IPS DF 19.7 (cell line): Measurements from ENCODE around the gene PRR5L.

ENCODE experiments used
- DNase-seq: peaks from one replicate; pipeline ENCODE4 v3.0.0-alpha.2; 2013; ENCODE audit warnings: low read depth, low spot score

PRR5L gene, protein sequence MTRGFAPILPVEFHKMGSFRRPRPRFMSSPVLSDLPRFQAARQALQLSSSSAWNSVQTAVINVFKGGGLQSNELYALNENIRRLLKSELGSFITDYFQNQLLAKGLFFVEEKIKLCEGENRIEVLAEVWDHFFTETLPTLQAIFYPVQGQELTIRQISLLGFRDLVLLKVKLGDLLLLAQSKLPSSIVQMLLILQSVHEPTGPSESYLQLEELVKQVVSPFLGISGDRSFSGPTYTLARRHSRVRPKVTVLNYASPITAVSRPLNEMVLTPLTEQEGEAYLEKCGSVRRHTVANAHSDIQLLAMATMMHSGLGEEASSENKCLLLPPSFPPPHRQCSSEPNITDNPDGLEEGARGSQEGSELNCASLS

DNA sequence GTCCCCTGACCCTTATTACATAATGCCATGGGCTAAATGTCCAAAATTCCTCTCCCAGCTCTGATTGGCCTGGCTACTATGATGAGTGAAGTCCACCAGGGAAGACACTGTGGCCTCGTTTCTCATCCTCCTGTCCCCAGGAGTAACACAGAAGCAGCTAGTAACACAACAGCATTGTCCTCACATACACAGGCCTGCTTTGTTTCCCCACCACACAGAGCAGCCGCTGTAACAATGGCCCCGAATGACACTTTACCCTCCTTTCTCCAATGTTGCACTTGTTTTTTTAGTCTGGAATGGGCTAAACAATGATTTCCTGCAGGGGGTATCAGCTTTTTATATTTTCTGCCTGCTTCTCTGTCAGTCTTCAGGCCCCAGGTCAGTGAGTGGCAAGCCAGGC is at the start of gene PRR5L:
PRR5L (plus strand) TSS at position 363 of the 400 bp plus-strand sequence. CDS start 104,834 bp downstream, outside the sequence.
- DNase-seq: no peak

GRCh38 chr11:36247493-36247892 is 48.6 kb upstream of the PRR5L start:
- DNase-seq: no peak

DNA sequence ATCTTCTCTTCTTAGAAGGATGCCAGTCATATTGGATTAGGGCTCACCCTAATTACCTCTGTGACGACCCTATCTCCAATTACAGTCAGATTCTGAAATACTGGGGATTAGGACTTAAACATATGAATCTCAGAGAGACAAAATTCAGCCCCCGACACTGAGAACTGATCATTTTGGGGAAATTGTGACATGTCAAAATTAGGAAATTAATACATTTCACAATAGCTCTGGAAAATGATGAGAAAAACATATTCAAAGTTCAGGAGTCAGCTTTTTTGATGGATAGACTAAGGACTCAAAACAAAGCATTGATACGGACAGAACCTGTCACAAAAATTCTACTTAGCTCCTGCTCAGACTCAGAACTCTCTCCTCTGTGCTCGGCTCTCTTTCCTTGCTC is 47.7 kb upstream of the PRR5L start:
- no peak for DNase-seq

DNA sequence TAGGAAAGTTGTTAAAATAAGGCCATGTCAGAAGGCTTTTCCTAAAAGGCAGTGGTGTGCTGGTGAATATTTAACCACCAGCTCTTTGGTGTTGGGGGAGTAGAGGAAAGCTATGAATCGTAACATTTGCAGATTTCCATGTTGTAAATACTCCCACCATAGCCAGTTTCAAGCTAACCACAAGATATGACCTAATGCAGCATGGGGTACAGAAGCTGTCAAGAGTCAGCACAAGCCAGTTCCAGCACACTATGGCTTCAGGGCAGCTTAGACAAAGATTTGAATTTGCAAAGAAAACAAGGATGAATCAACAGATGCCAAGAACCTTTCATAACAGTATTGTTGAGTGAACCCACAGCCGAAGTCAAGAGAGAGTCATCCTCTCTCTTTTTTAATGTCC is 46.8 kb upstream of the PRR5L start:
- no peak for DNase-seq

GRCh38 chr11:36251823-36252222 is 44.3 kb upstream of the PRR5L start:
- no peak for DNase-seq

DNA sequence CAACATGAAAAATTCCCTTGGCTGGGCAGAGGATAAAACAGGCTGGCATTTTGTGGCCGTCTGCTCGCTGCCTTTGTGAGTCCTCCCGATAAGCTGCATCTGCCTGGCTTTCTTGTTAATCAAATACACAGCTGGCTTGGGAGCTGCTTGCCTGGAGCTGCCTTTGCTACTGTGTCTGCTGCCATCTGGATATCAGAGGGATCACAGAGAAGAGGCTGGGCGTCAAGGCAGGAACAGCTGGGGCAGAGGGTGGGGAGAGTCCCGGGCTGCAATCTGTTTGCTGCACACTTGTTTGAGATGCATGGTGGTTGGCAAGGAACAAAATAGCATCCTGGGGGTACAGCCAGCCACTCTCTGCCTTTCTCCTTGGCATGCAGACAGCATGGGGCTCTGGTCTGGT is 42.9 kb upstream of the PRR5L start:
- no peak for DNase-seq

DNA sequence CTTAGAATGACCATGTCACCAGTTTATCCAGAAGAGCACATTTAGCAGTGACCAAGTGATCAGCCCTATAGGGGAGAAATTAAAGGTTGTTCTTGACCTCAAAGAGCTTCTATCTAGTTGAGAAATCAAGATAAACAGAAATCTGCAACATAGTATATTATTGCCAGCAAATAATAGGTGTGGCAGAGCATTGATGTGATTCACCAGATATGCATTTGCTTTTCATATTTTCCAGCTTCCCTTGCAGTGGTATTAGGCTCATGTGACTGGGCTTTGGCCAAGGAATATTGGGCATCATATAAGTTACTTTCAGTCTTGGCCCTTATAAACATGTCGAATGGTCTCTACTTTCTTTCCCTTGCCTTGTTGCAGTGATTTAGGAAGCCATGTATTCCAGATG is 41.4 kb upstream of the PRR5L start:
- DNase-seq: no peak

DNA sequence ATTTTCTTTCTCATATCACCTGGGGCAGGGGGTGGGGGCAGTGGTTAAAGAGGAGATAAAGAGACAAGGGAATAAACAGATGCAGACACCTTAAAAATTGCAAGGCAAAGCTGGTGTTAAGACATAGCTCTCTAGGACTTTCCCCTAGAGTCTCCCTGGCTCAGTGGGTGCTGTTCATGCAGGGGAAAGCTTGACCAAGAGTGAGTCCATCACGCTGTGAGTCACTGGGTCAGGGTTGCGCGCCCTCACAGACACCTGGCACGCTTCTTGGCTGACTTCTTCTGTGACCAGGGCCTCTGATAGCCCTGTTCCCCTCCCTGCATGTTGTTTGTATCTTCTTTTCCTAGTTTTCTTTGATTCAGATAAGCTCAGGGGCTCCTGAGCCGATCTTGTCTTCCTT is 38.7 kb upstream of the PRR5L start:
- no peak for DNase-seq

- DNase-seq: no peak
These were observed 37.2 kb upstream of the PRR5L start for GRCh38 chr11:36258730-36259360.

- no peak for DNase-seq
These were observed 35.0 kb upstream of the PRR5L start for GRCh38 chr11:36261094-36261493.

DNA sequence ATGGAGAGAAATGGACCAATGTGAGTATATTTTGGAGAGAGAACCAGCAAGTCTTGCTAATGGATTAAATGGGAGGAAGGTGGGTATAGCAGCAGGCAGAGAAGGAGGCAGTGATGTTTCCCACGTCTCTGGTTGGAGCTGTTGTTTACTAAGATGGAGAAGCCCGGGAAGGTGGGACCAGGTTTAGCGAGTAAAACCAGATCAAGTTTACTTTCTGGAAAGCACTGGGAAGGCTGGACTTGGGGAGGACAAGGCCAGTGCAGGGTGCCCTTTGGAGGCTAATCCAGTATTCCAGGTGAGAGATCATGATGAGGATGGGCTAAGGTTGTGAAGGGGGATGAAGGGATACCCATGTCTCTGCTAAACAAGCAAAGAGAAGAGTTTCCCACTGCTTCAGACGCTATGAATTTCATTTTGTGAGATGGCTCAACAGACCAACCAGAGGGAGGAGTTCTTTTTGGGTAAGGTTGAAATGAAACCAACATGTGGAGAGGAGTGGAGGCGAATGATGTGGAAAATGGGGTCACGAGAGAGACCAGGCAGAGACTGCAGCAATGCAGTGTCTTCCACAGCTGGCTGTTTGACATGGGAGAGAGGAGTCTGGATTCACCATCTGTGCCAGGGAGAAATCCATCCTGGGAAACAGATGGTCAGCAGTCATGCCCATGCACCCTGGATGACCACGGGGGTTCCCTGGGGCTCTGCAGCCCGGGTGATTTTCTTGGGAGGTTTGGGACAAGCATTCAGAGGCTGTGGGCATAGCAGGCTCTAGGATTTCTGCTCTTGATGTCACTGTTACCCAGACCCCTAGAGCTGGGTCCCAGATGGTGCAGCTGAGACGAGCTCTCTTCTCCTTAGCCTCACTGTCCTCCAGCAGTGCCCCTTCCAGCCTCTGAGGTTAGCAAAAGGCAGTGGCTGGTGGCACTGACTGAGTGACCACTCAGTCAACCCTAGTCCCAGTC is 31.8 kb upstream of the PRR5L start:
- DNase-seq: no peak

DNA sequence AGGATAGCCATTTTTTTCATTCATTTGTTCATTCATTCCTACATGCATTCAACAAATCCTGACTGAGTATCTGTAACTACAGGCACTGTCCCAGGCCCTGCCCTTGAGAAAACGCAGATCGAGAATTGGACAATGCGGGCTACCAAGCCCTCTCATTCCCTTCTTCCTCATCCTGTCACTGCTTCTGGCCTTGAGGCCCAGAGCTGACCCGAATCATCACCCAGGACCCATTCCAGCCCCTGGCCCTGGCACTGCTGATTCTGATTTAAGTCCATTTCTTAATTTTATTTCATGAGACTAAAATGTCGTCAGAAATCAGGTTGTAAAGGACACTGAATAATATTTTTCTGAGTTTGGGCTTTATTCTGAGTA is 31.1 kb upstream of the PRR5L start:
- DNase-seq: no peak

DNA sequence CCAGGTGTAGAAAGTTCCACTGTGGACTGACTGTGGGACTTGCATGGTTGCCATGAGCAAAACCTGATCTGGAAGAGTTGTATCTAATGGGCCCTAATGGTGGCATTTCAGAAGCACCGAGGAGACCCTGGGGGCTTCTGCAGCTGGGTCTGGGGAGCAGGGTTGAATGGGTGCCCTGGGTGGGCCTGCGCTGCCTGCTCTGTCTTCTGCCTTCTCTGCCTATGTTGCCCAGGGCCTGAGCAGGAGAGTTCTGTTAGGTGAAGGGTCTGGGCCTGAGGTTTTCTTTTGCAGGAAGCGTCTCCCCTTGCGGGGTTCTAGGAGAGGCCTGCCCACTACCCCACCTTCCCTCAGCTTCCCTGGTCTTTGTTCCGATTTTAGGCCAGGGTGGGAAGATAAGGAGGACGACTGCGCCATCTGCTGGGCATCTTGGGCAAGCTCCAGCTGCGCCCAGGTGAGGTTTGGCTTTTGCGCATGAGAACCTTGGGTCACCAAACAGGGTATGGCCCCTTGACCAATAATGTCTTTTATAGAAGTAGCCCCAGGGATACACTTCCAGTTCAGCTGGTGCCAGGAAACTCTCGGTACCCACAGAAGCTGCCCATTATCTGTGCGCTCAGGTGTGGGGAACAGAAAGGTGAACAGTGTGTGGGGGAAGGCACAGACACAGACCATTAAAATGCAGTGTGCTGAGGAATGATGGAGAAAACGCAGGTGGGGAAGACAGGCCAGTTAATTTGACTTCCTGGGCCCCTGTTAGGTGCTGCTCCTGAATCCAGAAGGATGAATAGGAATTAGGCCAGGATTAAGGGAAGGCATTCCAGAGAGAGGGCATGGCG is 30.1 kb upstream of the PRR5L start:
- no peak for DNase-seq

DNA sequence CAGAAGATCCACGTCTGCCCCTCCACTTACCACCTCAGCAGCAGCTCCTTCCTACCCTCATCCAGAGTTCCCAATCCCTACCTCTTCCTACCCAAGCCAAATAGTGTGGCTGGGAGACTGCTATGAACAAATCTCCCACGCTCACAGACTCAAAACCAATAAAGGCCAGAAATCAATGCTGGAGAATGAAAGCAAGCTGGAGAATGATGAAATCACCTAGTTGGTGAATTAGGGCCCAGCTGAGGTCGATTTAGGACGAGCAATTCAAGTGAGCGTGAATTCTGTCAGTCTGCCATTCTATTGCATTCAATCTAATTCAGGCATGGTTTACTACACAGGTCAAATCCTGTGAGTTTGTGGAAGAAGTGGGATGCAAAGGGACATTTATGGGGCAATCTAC is 29.3 kb upstream of the PRR5L start:
- no peak for DNase-seq

- no peak for DNase-seq
These were observed 27.6 kb upstream of the PRR5L start for GRCh38 chr11:36268337-36268985.

DNA sequence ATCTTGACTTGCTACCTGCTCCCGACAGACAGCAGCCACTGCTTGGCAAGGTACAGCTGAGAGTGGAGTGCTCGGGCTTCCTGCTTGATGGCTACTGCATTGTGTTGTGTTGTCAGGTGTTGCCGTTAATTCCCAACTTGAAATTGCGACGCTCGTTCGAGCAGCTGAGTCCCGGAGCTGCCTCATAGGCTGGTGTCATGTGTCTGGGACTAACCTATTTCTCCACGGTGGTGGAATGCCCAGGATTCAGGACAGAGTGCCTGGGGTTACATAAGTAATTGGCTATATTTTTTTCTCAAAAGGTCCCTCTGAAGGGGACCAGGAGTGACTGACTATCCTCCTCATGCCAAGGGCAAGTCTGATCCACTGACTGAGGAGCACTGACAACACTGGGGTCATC is 25.4 kb upstream of the PRR5L start:
- DNase-seq: no peak

DNA sequence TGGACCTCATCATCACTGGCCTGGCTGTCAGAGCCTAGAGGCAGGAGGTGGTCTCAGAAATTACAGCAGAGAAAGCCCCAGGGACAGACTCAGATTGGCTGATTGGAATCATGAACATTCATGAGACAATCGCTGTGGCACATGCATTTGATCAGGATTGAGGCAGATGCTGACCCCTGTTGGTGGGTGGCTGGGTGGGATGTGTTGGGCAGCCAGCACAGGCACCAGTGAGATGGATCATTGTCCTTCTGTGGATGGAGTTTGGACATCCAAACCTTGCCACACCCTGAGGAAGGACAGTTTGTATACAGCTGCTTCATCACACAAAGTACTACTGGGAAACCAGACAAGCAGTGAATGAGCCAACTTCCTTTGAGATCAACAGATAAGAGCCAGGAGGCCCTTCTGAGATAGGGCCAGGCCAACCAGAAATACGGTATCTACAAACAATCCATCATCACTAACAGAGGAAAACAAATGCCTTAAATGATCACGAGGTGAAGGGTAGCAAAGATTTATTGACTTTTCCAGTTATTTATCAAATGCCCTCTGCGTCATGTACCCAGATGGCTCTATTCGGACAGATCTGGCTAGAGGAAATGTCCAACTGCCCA is 24.2 kb upstream of the PRR5L start:
- no peak for DNase-seq

DNA sequence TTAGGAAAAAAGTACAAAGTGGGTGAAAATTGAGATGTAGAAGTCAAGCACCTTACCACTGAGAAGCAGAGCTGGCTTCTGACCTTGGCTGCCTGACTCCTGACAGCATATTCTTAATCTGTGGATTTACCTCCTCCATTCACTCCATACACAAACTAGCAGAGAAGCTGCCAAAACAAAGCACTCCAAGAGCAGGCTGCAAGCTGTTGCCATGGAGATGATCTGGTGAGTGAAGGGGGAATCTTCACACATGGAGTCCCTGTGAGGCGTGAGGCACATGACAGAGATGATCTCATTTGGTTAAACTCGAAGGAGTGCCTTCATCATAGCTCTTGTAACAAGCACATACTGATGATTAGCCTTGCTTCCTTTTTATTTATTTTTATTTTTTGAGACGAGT is 23.0 kb upstream of the PRR5L start:
- DNase-seq: no peak

DNA sequence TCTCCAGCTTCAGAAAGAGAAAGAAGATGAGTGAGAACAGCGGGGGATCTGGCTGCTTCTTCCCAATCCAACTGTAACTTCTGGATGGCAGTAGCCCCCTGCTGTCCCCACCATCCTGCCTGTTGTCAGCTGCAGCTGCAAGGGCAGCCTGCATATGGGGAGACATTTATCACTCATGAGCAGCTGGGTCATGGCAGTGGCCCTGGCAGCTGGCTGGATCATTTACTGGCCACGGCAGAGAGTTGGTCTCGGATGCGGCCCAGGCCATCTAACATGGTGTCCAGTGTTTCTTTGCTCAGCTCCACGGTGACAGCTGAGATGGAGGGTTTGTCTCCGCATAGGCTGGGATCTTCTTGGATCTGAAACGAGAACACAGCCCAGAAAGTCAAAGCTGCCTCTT is 21.7 kb upstream of the PRR5L start:
- no peak for DNase-seq

GRCh38 chr11:36278531-36279282 is 17.4 kb upstream of the PRR5L start:
- no peak for DNase-seq
